Right ventricle myocardium inferior (tissue), 1 donor: Measurements from ENCODE around the gene HSDL1. TPM values are rescaled to one million over a fixed set of nuclear protein-coding genes. Genes with fewer than 3 reads are reported as not detected.
"Not testable (repeated sequence)": the region's sequence is repeated elsewhere in the genome, so short reads cannot be mapped to it uniquely, and the experiment has no call there.

Experiments
- ATAC-seq: fragments of 200-7000 bp; cut with Tn5 transposase; one replicate; pipeline ENCODE4 v1.9.1; 2020; ENCODE audit warnings: mild to moderate bottlenecking, moderate library complexity
- DNase-seq: peaks from one replicate; pipeline ENCODE4 v3.0.0; 2021; ENCODE audit errors: missing footprints
- intact Hi-C: fragments of 100-400 bp; cut with DNase I; formaldehyde crosslinking; loops from one replicate; pipeline ENCODE4 v1.11.0; 2022
- total RNA-seq: library from RNA; stranded (reverse); fragmentation: NEBNext Ultra II Directional; extraction: Animal tissue kit (Norgen Biotek cat#: 25700); gene quantifications from one replicate; pipeline ENCODE4 v1.2.1, GENCODE V29; 2021
- donor health status: DM: no; HTN: yes; CAD: no; lungs with severe emphysema.

The HSDL1 gene
- total RNA-seq, 1 donor from 2014 or later = 24.1 TPM

GRCh38 chr16:84118315-84118714, 26.7 kb downstream of the HSDL1 start:
- DNase-seq, intact Hi-C loops, ATAC-seq: not testable (repeated sequence)

DNA sequence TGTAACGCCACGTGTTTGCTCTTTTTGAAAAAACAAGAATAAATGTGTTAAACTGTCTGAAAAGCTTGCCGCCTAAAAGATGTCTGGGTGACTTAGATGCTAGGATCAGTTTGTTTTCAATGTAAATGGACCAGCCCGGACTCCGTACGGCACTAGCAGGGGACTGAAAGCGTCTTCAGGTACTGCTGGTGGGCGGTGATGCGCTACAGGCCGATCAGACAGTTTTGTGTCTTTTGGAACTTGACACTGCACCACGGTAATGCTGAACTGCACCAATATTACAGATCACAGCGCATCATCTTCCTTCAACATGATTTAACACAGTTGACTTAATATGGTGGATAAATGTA, 27.5 kb downstream of the HSDL1 start:
- ATAC-seq = peak; percentile 9
- intact Hi-C loops = loop anchor here (2.0 kb wide), 2 partner anchors 21 to 69 kb away; partner anchors contain the start of gene TAF1C
- DNase-seq = no peak

DNA sequence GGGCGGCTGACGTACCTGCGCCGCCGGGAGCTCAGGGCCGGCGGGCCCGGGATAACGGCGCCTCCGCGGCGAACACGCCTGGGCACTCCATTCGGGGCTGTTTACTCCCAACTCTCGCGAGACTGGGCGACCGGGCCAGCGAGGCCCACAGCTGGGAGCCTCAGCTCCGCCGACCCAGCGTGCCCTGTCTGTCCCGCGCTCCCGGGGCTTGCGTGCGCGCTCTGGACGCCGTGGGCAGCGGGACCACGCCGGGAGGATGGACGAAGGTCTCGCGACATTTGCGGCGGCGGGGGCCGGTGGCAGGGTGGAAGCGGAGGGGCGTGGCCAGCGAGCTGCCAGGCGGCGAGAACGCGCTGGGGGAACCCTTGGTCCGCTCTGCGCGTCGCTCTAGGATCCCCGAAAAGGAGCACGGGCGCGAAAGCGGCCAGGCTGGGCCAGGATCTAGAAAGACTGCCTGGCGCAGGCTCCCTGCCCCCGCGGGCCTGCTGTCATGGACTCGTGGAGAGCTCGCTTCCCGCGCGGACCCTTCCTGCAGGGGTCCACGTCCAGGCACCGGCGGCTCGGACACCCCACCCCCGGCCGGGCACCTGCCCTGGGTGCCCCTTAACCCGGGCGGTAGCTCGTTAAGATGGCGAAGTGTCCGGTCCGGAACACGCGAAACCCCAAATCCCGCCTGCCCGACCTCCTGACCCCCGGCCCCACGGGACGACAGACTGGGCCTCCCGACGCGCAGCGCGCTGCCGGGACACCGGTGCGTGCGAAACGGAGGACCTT, 28.1 kb downstream of the HSDL1 start, which contains the start of gene MBTPS1:
Gene MBTPS1, minus strand, starts transcription at position 223 of the 774 bp plus-strand sequence. CDS start 15,159 bp downstream, outside the sequence.
- ATAC-seq (peak; percentile 99), DNase-seq (peak; percentile 99)
- intact Hi-C loops = loop anchor here (2.0 kb wide), 2 partner anchors 22 to 70 kb away; partner anchors contain the start of gene TAF1C

DNA sequence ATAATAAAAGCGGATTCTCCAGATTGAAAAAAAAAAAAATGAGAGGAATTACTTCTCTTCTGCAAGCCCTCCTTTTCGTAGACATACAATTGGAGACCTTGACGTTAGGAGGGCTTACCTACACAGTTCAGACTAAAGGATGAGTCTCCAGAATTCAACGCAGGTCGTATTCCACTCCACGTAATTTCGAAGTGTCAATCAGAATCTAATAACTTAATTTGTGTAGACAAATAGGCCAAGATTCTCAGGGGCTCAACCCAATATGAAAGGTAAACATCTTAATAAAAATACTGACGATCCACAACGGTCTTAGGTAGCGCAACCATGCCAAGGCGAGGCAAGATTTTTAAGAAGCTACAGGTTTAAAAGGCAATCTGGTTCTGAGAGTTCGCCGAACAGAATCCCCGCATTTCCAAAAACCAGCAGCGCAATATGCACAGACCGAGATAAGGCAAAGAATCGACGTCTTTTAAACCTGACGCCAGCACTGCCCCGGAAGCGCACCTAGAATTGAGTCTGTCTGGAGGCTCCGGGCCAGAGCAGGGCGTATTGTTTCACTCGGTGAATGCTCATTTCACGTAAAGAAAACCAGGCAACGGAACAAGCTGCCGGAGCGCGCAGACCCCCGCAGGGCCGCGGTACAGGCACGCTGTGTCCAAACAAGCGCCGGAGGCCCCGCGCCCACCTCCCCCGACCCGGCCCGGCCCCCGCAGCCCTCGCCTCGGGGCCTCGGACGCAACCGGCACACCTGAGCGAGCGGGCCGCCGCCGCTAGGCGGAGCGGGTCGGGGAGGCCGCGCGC, 28.9 kb downstream of the HSDL1 start:
- intact Hi-C loops = loop anchor here (2.0 kb wide), 2 partner anchors 23 to 71 kb away; partner anchors contain the start of gene TAF1C
- peak; percentile 2 for ATAC-seq
- DNase-seq = no peak

- DNase-seq, intact Hi-C loops, ATAC-seq: not testable (repeated sequence)
Observed at GRCh38 chr16:84111949-84112348, 33.0 kb downstream of the HSDL1 start.

DNA sequence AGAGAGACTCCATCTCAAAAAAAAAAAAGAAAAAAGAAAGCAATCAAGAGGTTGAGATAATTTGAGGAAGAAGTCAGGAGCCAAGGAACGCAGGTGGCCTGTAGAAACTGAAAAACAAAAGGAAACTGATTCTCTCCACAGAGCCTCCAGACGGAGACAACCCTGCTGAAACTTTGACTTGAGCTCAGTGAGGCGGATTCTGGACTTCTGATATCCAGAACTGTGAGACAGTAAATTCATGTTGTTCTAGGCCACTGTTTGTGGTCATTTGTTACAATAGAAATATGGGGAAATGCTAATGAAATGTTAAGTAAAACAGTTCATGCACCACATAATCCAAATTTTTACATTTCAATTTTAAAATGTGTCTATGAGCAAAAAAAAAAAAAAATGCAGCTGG, 33.5 kb downstream of the HSDL1 start:
- ATAC-seq (no peak), DNase-seq (no peak)
- intact Hi-C loops = no loop called here

GRCh38 chr16:84110527-84110926, 34.5 kb downstream of the HSDL1 start:
- DNase-seq (no peak), ATAC-seq (no peak)
- intact Hi-C loops = no loop called here

- DNase-seq (no peak), ATAC-seq (peak; percentile 77)
- intact Hi-C loops = no loop called here
Observed at GRCh38 chr16:84109598-84110335, 35.2 kb downstream of the HSDL1 start.

- ATAC-seq = no peak
- no peak for DNase-seq
- intact Hi-C loops = no loop called here
Observed at GRCh38 chr16:84107921-84108320, 37.1 kb downstream of the HSDL1 start.

GRCh38 chr16:84105948-84106740, 38.8 kb downstream of the HSDL1 start:
- DNase-seq (no peak), ATAC-seq (no peak)
- intact Hi-C loops = no loop called here

- ATAC-seq (no peak), DNase-seq (no peak)
- intact Hi-C loops = no loop called here
Observed at GRCh38 chr16:84105301-84105815, 39.6 kb downstream of the HSDL1 start.

- intact Hi-C loops = no loop called here
- no peak for DNase-seq
- no peak for ATAC-seq
Observed at GRCh38 chr16:84104231-84104630, 40.7 kb downstream of the HSDL1 start.

DNA sequence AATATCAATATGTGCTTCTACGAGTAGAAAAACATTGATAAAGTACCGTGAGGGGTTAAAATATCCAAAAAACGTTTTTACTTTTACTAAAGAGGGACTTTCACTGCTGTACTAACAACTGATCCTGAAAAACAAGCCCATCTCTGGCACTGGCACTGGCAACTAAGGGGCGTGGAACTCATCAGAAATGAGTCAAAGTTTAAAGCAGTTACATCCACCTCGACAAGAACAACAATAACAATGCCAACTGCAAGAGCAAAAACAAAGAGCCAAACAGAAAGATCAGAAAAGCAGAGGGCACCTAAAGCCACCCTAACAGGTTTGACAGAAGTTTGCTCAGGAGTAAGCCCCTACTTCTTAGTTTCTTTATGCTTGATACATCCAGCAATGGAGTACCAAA, 41.3 kb downstream of the HSDL1 start:
- DNase-seq = no peak
- intact Hi-C loops = no loop called here
- no peak for ATAC-seq

DNA sequence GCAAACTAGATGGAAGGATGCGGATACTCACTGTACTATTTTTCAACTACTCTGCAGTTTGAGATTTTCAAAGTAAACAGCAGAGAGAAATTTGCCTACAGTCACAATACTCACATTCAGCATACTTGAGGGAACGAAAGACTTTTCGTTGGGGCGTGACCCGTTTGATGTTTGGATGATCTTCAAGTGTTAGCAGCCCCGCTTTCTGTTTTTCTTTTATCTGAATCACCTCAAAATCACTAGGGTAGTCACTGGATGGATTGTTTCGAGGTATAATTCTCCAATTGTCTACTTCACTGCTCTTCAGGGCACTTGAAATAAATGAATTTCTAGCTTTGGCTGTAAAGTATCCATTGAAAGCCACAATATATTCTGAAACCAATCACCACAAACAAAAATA, 46.0 kb downstream of the HSDL1 start:
- ATAC-seq (no peak), DNase-seq (no peak)
- intact Hi-C loops = no loop called here

DNA sequence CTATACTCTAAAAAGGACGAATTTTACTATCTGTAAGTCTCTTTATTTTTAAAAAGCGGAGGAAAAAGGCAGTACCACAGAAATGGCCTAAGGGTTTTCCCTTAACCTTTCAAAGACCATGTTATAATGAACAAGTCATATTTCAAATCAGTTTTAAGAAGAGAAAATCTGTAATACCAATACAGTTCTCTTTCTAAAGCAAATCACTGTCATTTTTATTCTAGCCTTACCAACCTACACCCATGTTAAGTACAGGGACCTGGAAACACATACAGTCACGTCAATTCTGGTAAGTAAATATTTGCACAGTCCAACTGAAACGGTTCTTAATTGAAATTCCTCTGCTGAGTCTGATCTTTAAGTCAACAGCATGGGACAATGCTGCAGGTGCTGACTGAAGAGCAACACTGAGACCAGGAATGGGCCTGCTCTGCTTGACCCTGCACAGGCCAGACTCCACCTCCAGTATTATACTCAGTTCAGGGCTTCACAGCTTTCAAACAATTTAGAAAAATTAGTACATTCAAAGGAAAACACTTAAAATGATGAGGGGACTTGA, 48.5 kb downstream of the HSDL1 start:
- ATAC-seq = no peak
- intact Hi-C loops = no loop called here
- DNase-seq = no peak

DNA sequence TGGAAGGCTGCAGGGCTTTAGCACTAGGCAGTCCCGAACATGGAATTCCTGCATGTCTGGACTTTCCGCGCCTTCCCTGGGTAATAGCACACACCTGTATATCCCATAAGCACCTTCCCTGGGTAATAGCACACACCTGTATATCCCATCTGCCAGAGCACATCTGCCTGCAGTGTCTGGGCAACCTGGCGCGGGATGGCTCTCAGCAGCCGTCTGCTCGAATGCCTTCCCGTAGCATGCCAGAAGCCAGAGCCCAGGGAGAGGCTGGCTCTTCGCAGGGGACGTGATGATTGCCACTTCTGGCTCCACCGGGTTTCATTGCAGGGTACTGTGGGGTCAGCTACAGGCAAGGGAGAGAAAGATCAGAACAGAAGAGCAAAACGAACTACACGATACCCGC, 49.5 kb downstream of the HSDL1 start:
- DNase-seq (no peak), ATAC-seq (peak; percentile 50)
- intact Hi-C loops = no loop called here

DNA sequence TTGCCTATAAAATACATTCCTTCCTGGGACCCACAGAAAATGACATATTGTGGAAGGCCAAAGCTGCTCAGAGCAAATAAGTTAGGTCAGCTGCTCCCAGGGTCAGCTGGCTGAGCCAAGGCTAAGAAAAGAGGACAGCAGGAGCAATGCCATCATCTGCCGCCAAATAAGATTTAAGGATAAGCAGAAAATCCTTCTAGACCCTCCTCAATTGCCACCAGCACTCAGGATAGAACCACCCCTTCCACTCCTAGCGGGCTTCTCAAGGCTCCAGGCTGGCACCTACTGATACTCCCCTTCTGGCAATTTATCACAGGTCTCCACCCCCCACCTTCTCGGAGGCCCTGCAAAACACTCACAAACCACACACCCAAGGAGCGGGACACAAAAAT, 51.1 kb downstream of the HSDL1 start:
- intact Hi-C loops = no loop called here
- no peak for ATAC-seq
- DNase-seq = no peak
